Erythroblast (primary cell): ENCODE measurements around the gene FGF14.

Experiments
- DNase-seq, 2 experiments: peaks; one replicate each; lab custom pipeline; 2025; lab: John Stamatoyannopoulos, UW
- GATA1 ChIP-seq: IDR thresholded peaks from 2 replicates; pipeline ENCODE4 v1.6.1; 2011; ENCODE audit warnings: low read depth, mild to moderate bottlenecking, control low read depth, low read length, moderate library complexity
- POLR2A ChIP-seq: IDR thresholded peaks from 2 replicates; pipeline ENCODE4 v1.6.1; 2011; ENCODE audit warnings: mild to moderate bottlenecking, low read length

The FGF14 gene

DNA sequence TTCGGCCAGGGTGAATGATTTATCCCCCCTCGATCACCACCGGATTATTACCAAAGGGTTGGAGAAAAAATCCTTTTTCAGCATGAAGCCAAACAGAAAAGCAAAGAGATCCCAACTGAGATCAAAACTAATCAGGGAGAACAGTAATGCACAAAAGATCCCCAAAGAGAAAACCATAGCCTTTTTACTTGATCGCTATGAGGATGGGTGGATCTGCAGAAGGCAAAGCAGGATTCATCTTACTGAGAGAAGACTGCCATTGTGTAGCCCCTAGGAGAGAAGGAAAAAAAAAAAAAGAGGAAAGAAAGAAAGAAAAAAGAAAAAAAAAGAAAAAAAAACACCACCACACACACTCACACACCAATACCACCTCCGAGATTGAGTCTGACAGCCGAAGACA is at the start of gene FGF14:
FGF14 (minus strand) TSS at position 283 of the 400 bp plus-strand sequence.
- DNase-seq: no peak
- no peak for TF ChIP-seq GATA1
- no peak for TF ChIP-seq POLR2A

DNA sequence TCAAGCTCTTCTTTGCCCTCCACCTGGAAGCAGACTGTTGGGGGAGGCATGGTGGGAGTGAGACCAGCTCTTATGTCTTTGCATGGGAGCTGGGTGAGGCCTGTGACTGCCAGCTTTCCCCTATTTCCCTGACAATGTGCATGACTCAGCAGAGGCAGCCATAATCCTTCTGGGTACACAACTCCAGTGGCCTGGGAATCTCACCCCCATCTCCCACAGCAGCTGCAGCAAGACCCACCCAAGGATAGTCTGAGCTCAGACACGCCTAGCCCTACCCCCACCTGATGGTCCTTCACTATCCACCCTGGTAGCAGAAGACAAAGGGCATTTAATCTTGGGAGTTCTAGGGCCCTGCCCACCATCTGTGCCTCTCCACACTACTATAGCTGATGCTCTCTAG is 41.4 kb upstream of the FGF14 start:
- DNase-seq: no peak
- no peak for TF ChIP-seq GATA1
- no peak for TF ChIP-seq POLR2A

DNA sequence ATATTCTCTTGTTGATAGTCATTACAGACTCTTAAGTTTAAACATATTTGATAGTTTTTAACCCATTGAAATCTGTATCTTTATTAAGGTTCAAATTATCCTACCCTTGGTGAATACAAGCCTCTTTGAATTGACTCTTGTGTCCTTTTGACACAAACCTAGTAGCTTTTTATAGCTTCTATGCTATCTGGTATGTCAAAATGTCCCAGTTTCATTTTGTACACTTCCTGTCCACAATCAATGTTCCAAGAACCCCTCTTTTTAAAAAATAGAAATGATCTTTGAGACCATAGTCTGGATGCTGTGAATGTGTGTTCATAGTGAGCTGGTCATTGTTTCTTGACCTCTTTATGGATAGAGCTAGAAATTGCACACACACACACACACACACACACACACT is 39.2 kb upstream of the FGF14 start:
- DNase-seq: no peak
- no peak for TF ChIP-seq GATA1
- TF ChIP-seq POLR2A: no peak

DNA sequence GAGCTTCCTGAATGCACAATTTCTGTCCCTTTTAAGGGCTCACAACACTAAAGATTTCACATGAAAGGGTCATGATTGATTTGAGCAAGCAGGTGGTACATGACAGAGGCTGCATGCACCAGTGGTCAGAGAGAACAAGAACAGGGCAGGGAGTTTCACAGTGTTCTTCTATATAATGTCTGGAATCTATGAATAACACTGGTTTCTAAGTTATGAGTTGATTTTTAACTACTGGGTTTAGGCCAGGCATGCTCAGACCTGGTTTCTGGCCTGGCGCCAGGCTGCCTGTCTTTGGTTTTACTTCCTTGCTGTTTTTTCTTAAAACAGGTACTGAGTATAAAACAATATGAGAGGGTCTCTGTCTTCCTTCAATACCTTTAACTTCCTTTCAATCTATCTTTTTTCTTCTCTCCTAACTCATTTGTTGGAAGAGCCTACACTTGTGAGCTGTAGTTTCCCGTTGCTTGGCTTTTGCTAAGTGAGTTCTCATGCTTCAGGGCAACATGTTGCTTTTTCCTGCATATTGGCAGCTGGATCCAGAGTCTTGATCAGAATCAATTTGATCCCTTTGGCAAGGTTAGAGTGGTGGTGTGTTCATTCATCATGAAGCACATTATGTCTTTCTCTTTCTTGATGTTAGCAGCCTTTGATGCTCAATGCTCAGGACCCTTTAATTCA is 38.5 kb upstream of the FGF14 start:
- TF ChIP-seq POLR2A (no peak), GATA1 (no peak)
- DNase-seq: no peak

DNA sequence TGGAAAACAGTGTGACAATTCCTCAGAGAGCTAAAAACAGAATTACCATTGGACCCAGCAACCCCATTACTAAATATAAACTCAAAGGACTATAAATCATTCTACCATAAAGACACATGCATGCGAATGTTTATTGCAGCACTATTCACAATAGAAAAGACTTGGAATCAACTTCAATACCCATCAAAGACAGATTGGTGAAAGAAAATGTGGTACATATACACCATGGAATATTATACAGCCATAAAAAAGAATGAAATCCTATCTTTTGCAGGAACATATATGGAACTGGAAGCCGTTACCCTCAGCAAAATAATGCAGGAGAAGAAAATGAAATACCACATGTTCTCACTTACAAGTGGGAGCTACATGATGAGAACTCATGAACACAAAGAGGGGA is 20.8 kb upstream of the FGF14 start:
- no peak for TF ChIP-seq POLR2A
- no peak for TF ChIP-seq GATA1
- DNase-seq: no peak

DNA sequence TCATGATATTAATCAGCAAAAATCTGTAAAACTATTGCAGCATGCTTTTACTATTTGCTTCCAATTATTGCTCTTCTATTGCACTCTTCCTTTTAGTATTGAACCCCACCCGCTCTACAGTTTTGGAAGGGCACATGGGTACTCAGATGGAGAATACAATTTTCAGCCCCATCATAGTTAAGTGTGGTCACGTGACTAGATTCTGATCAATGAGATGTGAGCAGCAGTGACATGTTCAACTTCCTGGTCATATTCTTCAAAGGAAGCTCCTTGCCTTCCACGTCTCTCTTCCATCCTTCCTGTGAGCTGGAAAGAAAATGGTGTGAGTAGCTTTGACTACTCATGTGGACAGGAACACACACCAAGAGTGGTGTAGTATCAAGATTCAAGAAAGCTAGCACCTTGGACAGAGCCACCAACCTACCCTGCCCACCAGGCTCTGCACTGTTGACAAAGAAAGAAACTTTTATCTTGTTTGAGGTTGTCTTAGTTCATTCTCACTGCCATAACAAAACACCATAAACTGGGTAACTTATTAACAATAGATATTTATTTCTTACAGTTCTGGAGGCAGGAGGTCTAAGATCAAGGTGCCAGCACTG is 3.8 kb upstream of the FGF14 start:
- peak; percentile 1 to 3 for DNase-seq
- no peak for TF ChIP-seq GATA1
- no peak for TF ChIP-seq POLR2A

DNA sequence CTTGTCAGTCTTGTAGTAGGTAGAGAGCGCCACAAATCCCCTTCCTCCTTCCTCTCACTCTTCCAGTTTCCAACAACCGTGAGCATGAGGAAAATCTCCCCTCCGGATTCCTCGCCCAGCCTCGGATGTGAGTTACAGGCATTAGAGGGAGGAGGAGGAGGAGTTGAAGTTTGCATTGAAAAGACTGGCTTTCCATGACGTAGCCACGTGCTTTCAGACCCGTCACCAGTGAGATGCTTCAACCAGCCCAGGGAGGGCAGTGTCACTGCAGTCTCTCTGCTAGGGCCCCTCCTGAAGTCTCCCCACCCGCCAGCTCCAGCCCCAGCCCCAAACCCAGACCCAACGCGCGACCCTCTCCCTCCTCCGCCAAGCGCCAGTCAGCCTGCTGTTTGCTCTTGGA is 442 bp upstream of the FGF14 start:
- no peak for DNase-seq

DNA sequence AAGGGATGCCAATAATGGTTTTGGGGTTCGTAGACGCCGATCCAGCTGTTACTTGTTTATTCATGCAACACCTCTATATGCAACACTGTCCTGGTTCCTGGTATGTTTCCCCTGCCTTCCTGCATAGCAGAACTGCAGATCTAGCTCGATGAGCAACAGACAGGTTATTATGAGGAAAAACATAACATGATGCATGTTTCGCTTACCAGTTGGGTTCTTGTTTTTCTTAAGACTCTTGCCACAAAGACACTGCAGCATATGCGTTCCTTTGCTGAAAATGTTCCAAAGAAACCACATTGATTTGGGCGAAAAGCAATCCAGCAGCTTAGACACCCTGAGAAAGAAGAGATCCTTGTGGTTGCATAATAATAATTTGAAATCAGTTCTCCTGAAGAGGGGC is 583 bp downstream of the FGF14 start:
- TF ChIP-seq POLR2A: no peak
- no peak for TF ChIP-seq GATA1
- DNase-seq: no peak

More for the DNA sequence above, 442 bp upstream of the FGF14 start:
- TF ChIP-seq GATA1: no peak
- TF ChIP-seq POLR2A: no peak

DNA sequence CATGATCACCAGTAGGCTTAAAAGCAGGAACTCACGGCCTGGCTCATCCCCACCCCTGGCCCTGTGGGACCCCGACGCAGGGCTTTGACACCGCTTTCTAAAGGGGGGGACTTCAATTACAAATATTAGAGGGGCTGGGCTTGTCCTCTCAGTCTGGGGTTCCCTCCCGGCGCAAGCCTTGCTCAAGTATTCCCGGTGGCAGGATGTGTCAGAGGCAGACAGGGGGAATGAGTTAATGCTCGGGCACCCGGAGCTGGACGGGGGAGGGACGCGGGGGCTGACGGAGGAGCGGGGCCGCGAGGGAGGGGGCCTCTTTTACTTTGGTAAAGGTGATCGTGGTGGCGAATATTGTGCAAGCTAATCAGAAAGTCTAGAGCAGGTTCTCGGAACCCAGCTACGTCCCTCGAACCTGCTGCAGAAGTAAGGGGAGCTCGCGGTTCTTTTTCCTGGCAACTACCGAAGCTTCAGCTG is 1.1 kb downstream of the FGF14 start:
- no peak for TF ChIP-seq GATA1
- TF ChIP-seq POLR2A: no peak
- no peak for DNase-seq

DNA sequence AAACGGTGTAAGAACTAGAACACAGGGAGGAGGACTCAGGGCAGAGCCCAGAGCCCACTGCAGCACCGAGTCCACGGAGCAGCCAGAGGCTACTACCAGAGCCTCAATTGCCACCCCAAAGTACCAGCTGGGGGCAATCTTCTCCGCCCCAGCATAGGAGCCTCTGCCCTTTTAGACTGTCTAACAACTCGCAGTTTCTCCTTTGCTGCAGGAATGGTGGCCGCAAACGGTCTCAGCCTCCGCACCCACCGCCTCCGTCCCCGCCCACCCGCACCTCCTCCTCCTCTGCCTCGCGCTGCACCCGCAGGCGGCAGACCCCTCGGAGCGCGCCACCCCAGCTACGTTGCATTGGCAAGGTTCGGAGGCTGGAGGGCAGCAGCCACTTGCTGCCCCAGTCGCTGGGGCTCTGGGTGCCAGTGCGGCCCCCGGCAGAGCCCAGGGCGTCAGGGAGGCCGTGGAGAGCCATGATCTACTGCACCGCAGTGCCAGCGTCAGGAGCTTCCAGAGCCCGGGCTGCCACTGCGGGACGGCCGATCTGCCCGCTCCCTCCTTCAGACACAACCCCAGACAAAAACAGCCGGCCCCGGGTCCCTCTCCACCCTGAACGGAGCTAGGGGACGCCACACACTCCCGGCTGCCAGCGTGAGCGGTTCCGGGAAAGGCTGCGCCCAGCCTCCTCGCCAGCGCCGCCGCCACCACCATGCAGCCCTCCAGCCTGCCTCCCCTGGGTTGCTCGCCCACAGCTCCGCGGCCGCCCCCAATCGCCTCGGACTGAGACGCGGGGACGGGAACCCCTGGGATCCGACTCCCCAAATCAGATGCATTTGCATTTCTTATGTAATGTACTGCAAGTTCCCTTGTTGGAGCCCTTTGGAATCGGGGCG is 1.8 kb downstream of the FGF14 start:
- TF ChIP-seq GATA1: no peak
- no peak for TF ChIP-seq POLR2A
- DNase-seq: peak in 1 of 2 experiments; percentile 7

DNA sequence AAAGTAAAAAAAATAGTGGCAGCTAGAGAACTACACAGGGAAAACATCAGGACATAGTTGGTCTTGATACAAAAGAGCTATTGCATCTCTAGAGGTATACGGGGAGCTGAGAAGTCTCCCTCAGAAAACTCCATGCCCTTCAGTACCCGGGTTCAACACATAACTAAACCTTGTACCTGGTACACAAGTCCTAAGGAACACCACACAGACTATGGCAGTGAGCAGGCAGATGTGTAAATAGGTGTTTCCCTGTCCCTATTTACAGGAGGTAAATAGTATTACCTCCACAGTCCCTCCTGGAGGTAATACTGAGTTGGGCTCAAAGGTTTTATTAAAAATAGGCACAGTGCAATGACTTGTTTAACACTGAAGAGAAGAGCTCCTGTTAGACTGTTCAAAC is 5.9 kb downstream of the FGF14 start:
- TF ChIP-seq GATA1 (no peak), POLR2A (no peak)
- peak in 1 of 2 experiments; percentile 2 for DNase-seq

DNA sequence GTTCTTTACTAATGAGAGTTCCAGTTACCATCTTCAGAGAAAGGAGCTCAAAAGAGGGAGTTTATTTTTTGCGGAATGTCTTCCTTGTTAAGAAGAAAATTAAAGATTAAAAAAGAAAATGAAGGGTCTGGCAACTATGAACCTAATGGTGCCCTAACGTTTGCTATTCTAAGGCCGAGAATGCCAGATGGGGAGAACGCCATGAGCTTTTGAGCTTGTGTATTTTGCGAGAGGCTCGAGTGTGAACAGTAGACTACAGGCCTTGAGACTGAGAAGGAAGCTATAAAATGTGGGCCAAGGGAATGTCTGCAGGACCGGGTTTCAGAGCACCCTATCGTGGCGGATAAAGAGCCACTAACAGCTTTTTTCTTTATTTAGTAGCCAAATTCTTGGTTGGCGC is 6.7 kb downstream of the FGF14 start:
- no peak for DNase-seq
- TF ChIP-seq POLR2A (no peak), GATA1 (no peak)

DNA sequence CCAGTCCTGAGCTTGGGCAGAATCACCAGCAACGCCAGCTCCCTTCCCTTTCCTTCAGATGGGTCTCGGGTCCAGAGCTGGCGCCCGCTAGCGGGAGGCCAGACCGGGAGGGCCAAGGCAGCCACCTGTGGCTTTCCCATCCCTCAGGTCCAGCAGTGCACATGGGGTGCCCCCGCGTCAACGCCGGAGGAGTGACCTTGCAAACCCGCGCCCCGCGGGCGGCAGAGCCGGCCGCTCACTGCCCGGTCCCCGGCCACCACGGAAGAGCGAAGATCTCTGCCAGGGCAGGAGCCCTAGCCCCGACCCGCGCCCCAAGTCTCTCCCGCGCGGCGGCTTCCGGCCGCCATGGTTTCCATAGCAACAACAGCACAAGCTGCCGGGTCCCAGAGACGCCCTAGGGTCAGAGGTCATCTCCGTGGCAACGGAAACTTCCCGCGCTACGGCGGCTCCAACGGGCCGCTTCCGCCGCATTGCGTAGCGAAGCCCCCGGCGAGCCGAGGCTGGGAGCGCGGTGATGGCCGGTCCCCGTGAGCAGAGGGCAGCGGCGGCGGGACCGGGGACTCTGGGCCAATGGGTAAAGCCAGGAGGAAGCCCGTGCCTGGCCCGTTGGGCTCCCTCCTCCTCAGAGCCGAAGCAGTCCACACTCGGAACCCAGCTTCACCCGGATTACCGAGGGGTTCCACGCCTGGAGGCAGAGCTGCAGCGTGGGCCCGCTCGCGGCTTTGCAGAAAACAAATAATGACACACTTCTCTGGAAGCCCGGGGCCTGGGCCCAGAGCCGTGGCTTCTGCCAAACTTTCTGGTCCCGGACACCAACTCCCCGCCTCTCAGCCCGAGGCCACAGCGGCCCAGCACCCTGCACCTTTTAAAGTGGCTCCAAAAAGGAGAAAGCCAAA is 7.4 kb downstream of the FGF14 start:
- TF ChIP-seq GATA1 (no peak), POLR2A (peak; percentile 66)
- peak; percentile 94 for DNase-seq
